GM19467 (cell line): ENCODE data around the gene STAG3.
"Not testable (repeated sequence)": the region's sequence is repeated elsewhere in the genome, so short reads cannot be mapped to it uniquely, and the experiment has no call there.

Experiments used
- ATAC-seq: cut with Tn5 transposase; IDR thresholded peaks from one replicate; pipeline ENCODE4 v1.9.1; 2021; ENCODE audit warnings: mild to moderate bottlenecking, moderate library complexity; ENCODE audit not compliant: unreplicated experiment

Gene STAG3, protein sequence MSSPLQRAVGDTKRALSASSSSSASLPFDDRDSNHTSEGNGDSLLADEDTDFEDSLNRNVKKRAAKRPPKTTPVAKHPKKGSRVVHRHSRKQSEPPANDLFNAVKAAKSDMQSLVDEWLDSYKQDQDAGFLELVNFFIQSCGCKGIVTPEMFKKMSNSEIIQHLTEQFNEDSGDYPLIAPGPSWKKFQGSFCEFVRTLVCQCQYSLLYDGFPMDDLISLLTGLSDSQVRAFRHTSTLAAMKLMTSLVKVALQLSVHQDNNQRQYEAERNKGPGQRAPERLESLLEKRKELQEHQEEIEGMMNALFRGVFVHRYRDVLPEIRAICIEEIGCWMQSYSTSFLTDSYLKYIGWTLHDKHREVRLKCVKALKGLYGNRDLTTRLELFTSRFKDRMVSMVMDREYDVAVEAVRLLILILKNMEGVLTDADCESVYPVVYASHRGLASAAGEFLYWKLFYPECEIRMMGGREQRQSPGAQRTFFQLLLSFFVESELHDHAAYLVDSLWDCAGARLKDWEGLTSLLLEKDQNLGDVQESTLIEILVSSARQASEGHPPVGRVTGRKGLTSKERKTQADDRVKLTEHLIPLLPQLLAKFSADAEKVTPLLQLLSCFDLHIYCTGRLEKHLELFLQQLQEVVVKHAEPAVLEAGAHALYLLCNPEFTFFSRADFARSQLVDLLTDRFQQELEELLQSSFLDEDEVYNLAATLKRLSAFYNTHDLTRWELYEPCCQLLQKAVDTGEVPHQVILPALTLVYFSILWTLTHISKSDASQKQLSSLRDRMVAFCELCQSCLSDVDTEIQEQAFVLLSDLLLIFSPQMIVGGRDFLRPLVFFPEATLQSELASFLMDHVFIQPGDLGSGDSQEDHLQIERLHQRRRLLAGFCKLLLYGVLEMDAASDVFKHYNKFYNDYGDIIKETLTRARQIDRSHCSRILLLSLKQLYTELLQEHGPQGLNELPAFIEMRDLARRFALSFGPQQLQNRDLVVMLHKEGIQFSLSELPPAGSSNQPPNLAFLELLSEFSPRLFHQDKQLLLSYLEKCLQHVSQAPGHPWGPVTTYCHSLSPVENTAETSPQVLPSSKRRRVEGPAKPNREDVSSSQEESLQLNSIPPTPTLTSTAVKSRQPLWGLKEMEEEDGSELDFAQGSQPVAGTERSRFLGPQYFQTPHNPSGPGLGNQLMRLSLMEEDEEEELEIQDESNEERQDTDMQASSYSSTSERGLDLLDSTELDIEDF

DNA sequence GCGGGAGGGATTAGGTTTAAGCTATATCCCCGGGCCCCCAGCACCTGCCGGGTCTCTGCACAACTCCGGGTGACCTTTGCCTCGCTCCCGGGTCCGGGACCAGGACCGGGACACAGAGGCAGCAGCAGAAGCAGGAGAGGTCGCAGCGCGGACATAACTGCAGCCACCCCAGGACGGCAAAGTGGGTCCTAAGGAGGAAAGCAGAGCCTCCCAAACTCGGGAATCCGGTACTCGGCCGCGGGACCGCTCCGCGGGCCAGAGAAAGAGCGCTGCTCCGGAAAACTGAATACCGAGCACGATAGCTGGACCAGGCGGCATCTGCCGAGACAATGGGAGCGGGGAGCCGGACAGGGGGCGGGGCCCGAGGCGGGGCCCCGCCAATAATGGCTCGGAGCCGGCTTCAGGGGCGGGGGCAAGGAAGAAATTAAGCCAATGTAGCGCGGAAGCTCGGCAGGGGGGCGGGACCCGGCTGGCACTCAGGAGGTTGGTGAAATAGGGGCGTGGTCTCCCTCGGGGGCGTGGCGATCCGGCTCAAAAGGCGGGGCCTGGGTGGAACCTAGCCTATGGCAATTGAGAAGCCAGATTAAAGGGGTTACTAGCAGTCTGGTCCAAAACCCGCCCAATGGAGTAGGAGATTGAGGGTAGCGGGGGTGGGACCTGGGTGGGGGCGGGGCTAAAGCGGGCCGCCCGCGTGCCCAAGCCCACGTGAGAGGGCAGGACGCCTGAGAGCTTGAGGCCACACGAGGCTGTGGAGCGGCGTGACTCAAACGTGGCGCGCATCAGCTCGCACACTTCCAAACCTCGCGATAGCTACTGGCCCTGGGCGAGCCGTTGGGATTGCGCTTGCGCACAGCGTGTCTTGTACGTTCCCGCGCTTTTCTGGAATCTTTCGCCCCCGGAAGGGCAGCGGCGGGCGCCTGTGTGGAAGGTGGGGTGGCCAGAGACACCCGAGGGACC lies at the start of gene STAG3, which contains the start of gene GPC2:
Gene STAG3 (plus strand): TSS at position 874 of the 957 bp plus-strand sequence. CDS start 2,639 bp downstream, outside the sequence.
Gene GPC2 (minus strand): TSS at position 337 of the 957 bp plus-strand sequence. CDS start 182 bp downstream, at position 155.
- peak; percentile 84 for ATAC-seq

DNA sequence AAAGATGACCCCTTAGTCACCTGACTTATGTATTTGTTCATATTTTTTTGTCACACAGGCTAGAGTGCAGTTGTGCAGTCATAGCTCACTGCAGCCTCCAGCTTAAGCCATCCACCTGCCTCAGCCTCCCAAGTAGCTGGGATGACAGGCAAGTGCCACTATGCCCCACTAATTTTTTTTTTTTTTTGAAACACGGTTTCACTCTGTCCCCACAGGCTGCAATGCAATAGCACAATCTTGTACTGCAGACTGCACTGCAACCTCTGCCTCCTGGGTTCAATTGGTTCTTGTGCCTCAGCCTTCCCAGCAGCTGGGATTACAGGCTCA lies 49.1 kb upstream of the STAG3 start:
- ATAC-seq: no peak

DNA sequence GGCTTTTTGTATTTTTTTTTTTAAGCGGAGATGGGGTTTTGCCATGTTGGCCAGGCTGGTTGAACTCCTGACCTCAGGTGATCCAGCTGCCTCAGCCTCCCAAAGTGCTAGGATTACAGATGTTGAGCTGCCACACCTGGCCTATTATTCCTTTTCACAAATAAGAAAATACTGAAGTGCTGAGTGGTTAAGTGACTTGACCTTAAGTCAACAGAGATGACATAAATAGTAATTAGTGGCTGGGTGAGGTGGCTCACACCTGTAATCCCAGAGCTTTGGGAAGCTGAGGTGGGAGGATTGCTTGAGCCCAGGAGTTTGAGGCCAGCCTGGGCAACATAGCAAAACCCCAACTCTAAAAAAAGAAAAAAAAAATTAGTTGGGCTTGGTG lies 47.5 kb upstream of the STAG3 start:
- ATAC-seq: not testable (repeated sequence)

GRCh38 chr7:100130608-100131453 lies 46.9 kb upstream of the STAG3 start:
- no peak for ATAC-seq

DNA sequence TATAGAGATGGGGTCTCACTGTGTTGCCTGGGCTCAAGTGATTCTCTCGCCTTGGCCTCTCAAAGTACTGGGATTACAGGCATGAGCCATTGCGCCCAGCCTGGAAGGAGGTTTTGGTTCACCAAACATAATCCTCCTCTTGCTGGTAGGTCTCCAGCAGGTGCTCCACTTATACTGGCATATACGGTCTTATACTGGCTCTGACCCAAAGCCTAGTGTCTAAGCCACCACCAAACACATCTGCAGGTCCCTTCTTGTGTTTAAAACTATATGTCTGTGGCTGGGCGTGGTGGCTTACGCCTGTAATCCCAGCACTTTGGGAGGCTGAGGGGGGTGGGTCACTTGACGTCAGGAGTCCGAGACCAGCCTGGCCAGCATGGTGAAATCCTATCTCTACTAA lies 45.6 kb upstream of the STAG3 start:
- no peak for ATAC-seq

GRCh38 chr7:100132697-100133151 lies 45.0 kb upstream of the STAG3 start:
- ATAC-seq: peak; percentile 50

DNA sequence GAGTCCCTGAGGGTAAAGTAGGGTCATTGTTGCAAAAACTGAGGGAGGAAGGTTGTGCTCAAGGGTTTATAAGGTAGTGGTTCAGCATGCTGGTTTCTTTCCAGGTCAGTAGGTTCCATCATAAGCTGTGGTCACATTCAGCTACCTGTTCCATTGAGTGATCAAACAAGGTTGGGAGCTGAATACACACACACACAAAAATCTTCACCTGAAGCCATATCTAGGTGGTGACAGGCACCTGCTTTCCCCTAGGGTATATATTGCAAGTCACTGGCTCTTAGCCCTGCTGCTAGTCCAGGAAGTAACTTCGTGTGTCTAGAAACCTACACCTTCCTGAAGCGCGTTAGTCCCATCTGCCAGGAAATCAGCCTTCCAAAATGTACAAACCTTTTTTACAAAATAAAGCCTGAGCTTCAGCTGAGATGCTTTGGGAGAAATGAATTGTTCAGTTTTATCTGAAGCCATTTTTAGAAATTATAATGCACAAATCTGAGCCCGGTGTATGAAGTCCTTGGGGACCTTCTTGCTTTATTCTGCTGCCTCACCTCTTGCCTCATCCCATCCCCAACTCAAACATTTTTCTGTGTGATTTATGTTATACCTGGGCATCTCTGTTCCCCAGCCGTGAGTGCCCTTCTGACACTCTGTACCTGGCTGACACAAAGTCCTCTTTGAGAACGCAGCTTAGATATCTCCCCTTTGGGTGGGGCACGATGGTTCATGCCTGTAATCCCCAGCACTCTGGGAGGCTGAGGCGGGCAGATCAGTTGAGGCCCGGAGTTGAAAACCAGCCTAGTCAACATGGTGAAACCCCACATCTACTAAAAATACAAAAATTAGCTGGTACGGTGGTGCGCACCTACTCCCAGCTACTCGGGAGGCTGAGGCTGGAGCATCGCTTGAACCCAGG lies 39.6 kb upstream of the STAG3 start:
- no peak for ATAC-seq

DNA sequence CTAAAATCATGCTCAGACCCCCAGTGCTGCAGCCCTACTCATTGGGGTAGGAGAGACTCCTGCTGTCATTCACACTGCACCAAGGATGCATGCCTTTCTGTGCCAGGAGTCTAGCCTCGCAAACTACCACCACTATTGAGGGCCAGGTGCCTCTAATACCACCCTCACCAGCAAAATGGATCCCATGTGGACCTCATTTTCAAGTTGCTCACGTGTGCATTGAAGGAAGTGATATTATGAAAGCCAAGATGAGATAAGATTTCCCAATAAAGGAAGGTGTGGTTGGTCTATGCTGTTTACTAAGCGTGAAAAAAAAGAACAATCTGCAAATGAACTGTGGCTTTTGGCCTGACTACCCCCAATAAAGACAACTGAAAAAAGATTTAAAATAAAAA lies 36.2 kb upstream of the STAG3 start:
- ATAC-seq: no peak

GRCh38 chr7:100142461-100142860 lies 35.3 kb upstream of the STAG3 start:
- no peak for ATAC-seq

DNA sequence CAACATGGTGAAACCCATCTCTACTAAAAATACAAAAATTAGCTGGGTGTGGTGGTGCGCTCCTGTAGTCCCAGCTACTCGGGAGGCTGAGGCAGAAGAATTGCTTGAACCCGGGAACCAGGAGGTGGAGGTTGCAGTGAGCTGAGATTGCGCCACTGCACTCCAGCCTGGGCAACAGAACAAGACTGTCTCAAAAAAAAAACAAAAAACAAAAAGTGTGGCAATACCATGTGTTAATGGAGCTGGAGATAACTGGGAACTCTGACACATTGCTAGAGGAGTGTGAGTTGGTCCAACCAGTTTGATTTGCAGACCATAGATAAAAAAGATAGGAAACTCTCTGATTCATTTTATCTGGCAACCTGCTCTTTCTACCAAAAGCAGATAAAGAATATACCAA lies 31.4 kb upstream of the STAG3 start:
- ATAC-seq: not testable (repeated sequence)

- no peak for ATAC-seq
Observed at GRCh38 chr7:100147278-100147677, 30.4 kb upstream of the STAG3 start.

- ATAC-seq: no peak
Observed at GRCh38 chr7:100148225-100148558, 29.5 kb upstream of the STAG3 start.

GRCh38 chr7:100148559-100149328 lies 29.0 kb upstream of the STAG3 start, which contains the start of gene LAMTOR4:
Gene LAMTOR4, plus strand, starts transcription at chr7:100148918. Its CDS starts 55 bp downstream, at chr7:100148973.
- ATAC-seq: peak; percentile 97

DNA sequence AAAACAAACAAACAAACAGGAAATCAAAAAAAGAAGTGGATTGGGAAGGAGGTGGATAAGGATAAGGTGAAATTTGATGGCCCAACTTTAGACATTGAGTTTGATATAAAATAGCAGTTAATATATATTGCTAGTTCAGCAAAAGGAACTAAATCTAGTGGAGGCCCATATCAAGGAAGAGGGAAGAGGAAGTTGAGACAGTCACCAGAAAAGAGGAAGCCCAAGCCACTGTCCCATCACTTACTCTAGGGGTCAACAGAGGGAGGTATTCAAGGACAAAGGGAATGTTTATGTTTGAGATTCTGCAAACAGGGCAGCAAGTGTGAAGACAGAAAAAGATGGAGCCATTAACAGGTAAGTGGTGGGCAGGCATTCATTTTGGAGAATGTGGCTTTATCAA lies 25.3 kb upstream of the STAG3 start:
- ATAC-seq: no peak

- no peak for ATAC-seq
Observed at GRCh38 chr7:100152937-100153666, 24.6 kb upstream of the STAG3 start.

DNA sequence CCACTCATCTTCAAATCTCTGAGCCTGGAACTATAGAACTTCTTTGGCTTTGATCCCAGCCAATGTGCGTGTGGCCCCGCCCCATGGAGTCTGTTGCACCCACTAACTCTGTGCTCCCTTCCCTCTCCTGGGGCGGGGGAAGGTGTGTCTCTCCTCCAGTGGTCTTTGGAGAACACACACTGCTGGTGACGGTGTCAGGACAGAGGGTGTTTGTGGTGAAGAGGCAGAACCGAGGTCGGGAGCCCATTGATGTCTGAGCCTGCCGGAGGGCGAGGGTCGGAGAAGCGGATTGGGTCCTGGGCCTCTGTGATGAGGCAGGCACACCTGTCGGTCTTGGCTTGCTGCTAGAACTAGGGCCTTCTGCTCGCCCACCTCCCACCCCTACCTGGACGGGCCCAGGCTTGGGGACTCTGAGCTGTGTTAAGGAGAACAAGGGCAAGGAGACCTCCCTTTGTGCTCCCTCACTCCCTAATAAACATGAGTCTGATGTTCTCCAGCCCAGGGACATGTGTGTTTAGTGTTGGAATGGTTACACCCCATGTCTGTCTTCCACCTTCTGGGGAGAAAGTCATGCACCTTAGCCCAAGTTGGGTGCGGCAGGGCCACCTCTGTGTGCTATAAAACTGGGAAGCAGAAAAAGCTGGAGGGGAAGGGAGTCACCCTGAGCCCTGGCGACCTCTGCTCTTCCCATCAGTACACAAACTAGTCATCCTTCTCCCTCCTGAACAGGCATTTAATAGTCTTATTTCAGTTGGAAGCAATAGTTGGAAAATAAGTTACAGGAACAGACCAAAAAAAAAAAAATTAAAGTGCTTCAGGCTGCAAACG lies 23.8 kb upstream of the STAG3 start:
- no peak for ATAC-seq
